HEK293T (cell line): Measurements from ENCODE around the gene AGAP1.

Experiments
- ARNT ChIP-seq: fragments of 450-650 bp; IDR thresholded peaks from 2 replicates; pipeline ENCODE4 v1.6.1; 2017; ENCODE audit warnings: mild to moderate bottlenecking
- CTBP1 ChIP-seq: fragments of 450-650 bp; IDR thresholded peaks from 2 replicates; pipeline ENCODE4 v1.6.1; 2016; ENCODE audit warnings: borderline replicate concordance
- FOXA1 ChIP-seq: fragments of 450-650 bp; IDR thresholded peaks from 2 replicates; pipeline ENCODE4 v1.6.1; 2016; ENCODE audit warnings: mild to moderate bottlenecking
- LEF1 ChIP-seq: fragments of 450-650 bp; IDR thresholded peaks from 2 replicates; pipeline ENCODE4 v1.6.1; 2017; ENCODE audit warnings: mild to moderate bottlenecking, borderline replicate concordance
- SP1 ChIP-seq: fragments of 450-650 bp; IDR thresholded peaks from 2 replicates; pipeline ENCODE4 v1.6.1; 2017
- SUZ12 ChIP-seq: fragments of 450-650 bp; IDR thresholded peaks from 2 replicates; pipeline ENCODE4 v1.6.1; 2016; ENCODE audit warnings: mild to moderate bottlenecking
- TARDBP ChIP-seq: fragments of 450-650 bp; IDR thresholded peaks from 2 replicates; pipeline ENCODE4 v1.6.1; 2016

DNA sequence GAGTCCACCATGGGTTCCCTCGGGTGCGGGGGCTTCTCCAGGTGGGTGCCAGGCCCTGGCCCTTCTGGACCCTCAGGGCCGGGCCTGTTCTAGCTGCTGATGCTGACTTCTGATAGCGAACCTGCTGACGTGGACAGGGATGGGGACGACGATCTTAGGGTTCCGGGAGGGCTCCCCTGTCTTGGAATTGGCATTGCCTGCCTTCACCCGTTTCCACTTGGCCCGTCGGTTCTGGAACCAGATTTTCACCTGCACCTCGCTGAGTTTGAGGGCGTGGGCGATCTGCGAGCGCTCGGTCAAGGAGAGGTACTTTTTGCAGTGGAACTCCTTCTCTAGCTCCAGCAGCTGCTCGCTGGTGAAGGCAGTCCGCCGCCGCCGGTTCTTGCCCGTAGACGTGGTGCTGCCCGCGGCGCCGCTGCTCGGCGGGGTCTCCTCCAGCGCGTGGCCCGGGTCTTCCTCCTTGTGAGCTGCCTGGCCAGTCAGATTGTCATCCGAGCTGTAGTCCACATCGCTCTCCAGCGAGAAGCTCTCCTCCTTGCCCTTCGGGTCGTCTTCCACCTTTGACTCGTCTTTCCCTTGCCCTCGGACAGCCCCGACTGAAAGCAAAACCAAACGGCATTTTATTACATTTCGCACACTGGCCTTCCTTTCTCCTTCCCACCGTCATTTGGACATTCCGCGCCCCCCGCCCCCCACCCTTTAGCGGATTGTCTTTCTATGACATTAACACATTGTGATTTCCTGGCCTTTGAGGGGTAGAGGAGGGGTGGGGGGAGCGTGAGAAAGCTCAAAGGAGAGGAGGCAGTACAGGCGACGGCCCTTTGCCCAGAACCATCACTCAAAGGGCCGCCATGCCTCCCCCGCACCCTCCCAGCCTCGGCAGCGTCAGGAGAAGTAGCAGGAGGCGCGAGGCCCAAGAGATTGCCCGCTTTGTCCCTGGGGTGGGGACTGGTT is 672.3 kb downstream of the AGAP1 start:
- TF ChIP-seq SUZ12 = no peak
- no peak for TF ChIP-seq FOXA1
- no peak for TF ChIP-seq SP1
- TF ChIP-seq LEF1 = no peak
- TF ChIP-seq CTBP1 = no peak
- no peak for TF ChIP-seq TARDBP
- TF ChIP-seq ARNT = no peak
